GM10266 (cell line): ENCODE data around the gene LBP.

Experiments
- DNase-seq: peaks from one replicate; pipeline ENCODE4 v3.0.0; 2012; ENCODE audit errors: extremely low spot score
- CTCF ChIP-seq: IDR thresholded peaks from 2 replicates; pipeline ENCODE4 v1.5.1; 2012; ENCODE audit warnings: mild to moderate bottlenecking, low read depth; ENCODE audit not compliant: control insufficient read depth, insufficient read depth; ENCODE audit errors: missing control alignments

Gene LBP

GRCh38 chr20:38424401-38424800 is 78.1 kb downstream of the LBP start:
- TF ChIP-seq CTCF: no peak
- DNase-seq: no peak

DNA sequence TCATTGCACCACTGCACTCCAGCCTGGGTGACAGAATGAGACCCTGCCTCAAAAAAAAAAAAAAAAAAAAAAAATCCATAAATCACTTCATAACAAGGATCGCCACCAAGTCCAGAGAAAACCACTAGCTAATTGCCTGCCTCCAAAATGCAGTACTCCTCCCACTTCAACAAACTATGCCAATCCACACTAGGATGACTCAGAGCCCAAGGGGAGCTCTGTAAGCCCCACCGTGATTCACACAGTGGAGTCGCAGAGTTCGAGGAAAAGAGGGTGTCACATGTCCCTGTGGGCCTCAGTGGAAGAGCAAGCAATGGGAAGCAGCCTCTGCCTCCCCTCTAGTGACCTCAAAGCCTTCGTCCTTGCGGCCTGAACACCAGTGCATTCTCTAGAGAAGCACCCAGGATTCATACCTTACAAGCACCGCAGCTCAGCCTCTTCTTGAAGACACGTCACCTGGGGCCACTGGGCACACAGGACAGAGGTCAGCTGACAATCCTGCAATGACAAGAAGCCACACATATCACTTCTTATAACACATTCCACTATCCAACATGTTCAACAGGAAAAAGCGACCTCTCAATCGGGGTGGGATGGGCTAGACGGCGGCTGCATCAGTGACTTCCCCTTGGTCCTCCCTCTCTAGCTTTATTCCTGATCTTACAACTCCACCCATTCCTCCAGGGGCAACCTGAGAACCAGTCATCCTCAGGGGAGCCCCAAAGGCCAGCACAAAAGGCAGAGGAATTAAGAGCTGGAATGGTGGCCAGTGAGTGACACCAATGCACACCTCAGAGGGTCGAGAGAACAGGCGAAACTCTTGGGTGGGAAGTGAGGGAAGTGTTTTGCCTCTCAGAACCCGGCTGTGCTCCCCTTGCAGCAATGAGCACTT is 80.0 kb downstream of the LBP start:
- TF ChIP-seq CTCF: no peak
- DNase-seq: no peak
